B cell (primary cell): ENCODE data around the gene COL17A1.

Experiments used
- CTCF ChIP-seq: fragments of 200-600 bp; IDR thresholded peaks from one replicate; pipeline ENCODE4 v1.8.0; 2022; ENCODE audit warnings: antibody characterized with exemption, mild to moderate bottlenecking
- EZH2 ChIP-seq: IDR thresholded peaks from 2 replicates; pipeline ENCODE4 v1.6.1; 2012; ENCODE audit warnings: borderline replicate concordance, low read depth, mild to moderate bottlenecking, moderate library complexity, low read length; ENCODE audit not compliant: insufficient read depth, poor library complexity, severe bottlenecking

GRCh38 chr10:104031631-104032030 is 54.0 kb downstream of the COL17A1 start:
- TF ChIP-seq CTCF (no peak), EZH2 (no peak)
